AML-193 (cell line): ENCODE measurements around the gene POGLUT2.
"Not testable (repeated sequence)": the region's sequence is repeated elsewhere in the genome, so short reads cannot be mapped to it uniquely, and the experiment has no call there.

Source experiments
- DNase-seq, 2 experiments: peaks; one replicate each; lab custom pipeline; 2025; lab: John Stamatoyannopoulos, UW

The POGLUT2 gene

GRCh38 chr13:102807699-102808098, 8.9 kb upstream of the POGLUT2 start:
- DNase-seq, result no peak

GRCh38 chr13:102805680-102806079, 6.9 kb upstream of the POGLUT2 start:
- DNase-seq, result no peak

GRCh38 chr13:102800145-102801041, 1.6 kb upstream of the POGLUT2 start:
- peak; percentile 44 to 54 for DNase-seq

- no peak for DNase-seq
Observed at GRCh38 chr13:102799426-102800144, 809 bp upstream of the POGLUT2 start.

- DNase-seq, result no peak
Observed at GRCh38 chr13:102793611-102794355, 5.0 kb downstream of the POGLUT2 start.

- no peak for DNase-seq
Observed at GRCh38 chr13:102792396-102792795, 6.4 kb downstream of the POGLUT2 start.

- no peak for DNase-seq
Observed at GRCh38 chr13:102788683-102789082, 10.1 kb downstream of the POGLUT2 start.

- no peak for DNase-seq
Observed at GRCh38 chr13:102784483-102784882, 14.3 kb downstream of the POGLUT2 start.

GRCh38 chr13:102781591-102781990, 17.2 kb downstream of the POGLUT2 start:
- DNase-seq, result no peak

- not testable (repeated sequence) for DNase-seq
Observed at GRCh38 chr13:102780656-102781055, 18.1 kb downstream of the POGLUT2 start.

GRCh38 chr13:102779436-102780159, 19.2 kb downstream of the POGLUT2 start:
- no peak for DNase-seq

- no peak for DNase-seq
Observed at GRCh38 chr13:102777736-102778135, 21.0 kb downstream of the POGLUT2 start.

- no peak for DNase-seq
Observed at GRCh38 chr13:102776271-102776670, 22.5 kb downstream of the POGLUT2 start.

GRCh38 chr13:102774591-102775520, 23.9 kb downstream of the POGLUT2 start:
- peak; percentile 63 to 71 for DNase-seq

- no peak for DNase-seq
Observed at GRCh38 chr13:102774214-102774568, 24.6 kb downstream of the POGLUT2 start.

- peak; percentile 87 to 89 for DNase-seq
Observed at GRCh38 chr13:102773441-102774213, 25.1 kb downstream of the POGLUT2 start, which contains the start of gene TEX30. Gene TEX30, minus strand, starts transcription at chr13:102773786. Its CDS starts 3,760 bp downstream, at chr13:102770026.

GRCh38 chr13:102772042-102772425, 26.7 kb downstream of the POGLUT2 start:
- DNase-seq, result peak; percentile 39 to 51

GRCh38 chr13:102771298-102772041, 27.3 kb downstream of the POGLUT2 start:
- peak; percentile 37 to 39 for DNase-seq

GRCh38 chr13:102770435-102770834, 28.3 kb downstream of the POGLUT2 start:
- DNase-seq, result no peak
